Measurements from ENCODE around the gene NELFB.

NELFB gene

DNA sequence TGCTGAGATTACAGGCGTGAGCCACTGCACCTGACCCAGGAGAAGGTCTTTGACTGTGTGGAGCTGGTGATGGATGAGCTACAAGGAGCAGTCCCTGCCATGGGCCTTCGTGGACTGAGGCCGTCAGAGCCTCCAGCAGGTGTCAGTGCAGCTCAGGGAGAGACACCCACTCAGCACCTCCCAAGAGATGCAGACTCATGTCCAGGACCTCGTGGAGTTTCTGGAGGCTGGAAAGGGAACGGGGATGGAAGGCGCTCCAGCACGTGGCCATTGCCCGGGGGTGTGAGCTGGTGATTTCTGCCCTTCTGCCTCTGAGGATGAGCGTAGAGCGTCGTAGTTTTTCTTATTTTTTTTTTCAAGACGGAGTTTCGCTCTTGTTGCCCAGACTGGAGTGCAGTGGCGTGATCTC, 31.9 kb downstream of the NELFB start:
- Histone ChIP-seq H3K36me3 (peaks cover 21% of the 10 kb centered on the region), H3K4me3 (ENCODE audit: low read depth in 1 of 2, low read length in 1 of 2) (no peak overlapping the region), H3K27ac (no peak overlapping the region), H3K27me3 (peaks cover 4% of the 10 kb centered on the region), H3K4me1 (ENCODE audit: control insufficient read depth in 1 of 2, insufficient read depth in 1 of 2, low read depth in 1 of 2, low read length in 1 of 2) (no peaks in the 10 kb centered on the region), H3K9me3 (no peaks in the 10 kb centered on the region)
- TF ChIP-seq, protein P1, sequence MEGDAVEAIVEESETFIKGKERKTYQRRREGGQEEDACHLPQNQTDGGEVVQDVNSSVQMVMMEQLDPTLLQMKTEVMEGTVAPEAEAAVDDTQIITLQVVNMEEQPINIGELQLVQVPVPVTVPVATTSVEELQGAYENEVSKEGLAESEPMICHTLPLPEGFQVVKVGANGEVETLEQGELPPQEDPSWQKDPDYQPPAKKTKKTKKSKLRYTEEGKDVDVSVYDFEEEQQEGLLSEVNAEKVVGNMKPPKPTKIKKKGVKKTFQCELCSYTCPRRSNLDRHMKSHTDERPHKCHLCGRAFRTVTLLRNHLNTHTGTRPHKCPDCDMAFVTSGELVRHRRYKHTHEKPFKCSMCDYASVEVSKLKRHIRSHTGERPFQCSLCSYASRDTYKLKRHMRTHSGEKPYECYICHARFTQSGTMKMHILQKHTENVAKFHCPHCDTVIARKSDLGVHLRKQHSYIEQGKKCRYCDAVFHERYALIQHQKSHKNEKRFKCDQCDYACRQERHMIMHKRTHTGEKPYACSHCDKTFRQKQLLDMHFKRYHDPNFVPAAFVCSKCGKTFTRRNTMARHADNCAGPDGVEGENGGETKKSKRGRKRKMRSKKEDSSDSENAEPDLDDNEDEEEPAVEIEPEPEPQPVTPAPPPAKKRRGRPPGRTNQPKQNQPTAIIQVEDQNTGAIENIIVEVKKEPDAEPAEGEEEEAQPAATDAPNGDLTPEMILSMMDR (IDR thresholded peaks at IDR 0.05) = no peak

DNA sequence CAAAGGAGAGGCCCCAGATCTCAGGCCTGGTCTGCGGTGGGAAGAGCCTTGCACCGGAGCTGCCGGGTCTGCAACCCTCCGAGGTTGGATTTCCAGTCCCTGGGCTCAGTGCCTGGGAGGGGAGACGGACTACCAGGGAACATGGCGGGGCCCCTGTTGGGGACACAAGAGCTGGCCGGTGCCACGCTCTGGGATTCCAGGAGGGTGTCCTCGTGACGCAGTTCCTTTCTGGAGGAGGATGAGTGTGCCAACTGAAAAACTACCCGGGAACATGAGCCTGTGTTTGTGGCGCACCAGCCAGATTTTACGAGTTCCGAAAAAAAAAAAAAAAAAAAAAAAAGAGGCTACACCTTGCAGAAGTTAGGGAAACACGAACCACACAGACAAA, 38.0 kb downstream of the NELFB start:
- H3K4me3 ChIP-seq (ENCODE audit: low read depth in 1 of 2, low read length in 1 of 2) = no peak overlapping the region
- H3K27ac ChIP-seq = no peak overlapping the region
- H3K4me1 ChIP-seq (ENCODE audit: control insufficient read depth in 1 of 2, insufficient read depth in 1 of 2, low read depth in 1 of 2, low read length in 1 of 2) = peaks cover 0 to 14% of the 10 kb centered on the region in 2 experiments
- H3K36me3 ChIP-seq = no peaks in the 10 kb centered on the region
- no peaks in the 10 kb centered on the region for H3K9me3 ChIP-seq
- TF ChIP-seq, protein P1 (IDR thresholded peaks at IDR 0.05) = no peak
- H3K27me3 ChIP-seq = peaks cover 65% of the 10 kb centered on the region

DNA sequence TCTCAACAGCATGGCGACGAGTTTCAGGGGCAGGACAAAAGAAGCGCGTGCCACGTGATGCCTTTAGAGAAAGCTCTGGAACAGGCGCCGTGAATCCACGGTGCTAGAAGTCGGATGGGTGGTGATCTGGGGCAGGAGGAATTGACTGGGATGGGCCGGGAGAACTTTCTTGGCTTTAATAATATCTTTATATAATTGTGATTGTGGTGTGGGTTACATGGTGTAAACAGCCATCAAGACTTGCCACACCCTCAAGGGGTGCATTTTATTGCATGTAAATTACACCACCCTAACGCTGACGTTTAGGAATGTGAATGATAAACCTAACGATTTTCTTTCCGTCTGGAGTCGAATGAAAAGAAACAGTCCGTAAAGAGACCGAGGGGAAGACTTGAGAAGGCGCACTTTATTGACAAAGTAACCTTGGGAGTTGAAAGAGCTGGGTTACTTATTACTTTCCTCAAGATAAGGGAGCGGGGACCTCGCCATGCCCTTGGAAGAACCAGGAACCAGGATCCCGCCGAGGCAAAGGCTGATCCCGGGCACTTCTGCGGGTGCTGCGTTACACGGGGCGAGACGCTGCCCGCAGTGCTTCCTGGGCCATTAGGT, 38.5 kb downstream of the NELFB start:
- Histone ChIP-seq H3K9me3 (no peaks in the 10 kb centered on the region), H3K36me3 (no peaks in the 10 kb centered on the region), H3K4me3 (ENCODE audit: low read depth in 1 of 2, low read length in 1 of 2) (no peak overlapping the region), H3K27ac (no peak overlapping the region), H3K4me1 (ENCODE audit: control insufficient read depth in 1 of 2, insufficient read depth in 1 of 2, low read depth in 1 of 2, low read length in 1 of 2) (peaks cover 0 to 14% of the 10 kb centered on the region in 2 experiments), H3K27me3 (peaks cover 70% of the 10 kb centered on the region)
- TF ChIP-seq, protein P1 (IDR thresholded peaks at IDR 0.05) = no peak

DNA sequence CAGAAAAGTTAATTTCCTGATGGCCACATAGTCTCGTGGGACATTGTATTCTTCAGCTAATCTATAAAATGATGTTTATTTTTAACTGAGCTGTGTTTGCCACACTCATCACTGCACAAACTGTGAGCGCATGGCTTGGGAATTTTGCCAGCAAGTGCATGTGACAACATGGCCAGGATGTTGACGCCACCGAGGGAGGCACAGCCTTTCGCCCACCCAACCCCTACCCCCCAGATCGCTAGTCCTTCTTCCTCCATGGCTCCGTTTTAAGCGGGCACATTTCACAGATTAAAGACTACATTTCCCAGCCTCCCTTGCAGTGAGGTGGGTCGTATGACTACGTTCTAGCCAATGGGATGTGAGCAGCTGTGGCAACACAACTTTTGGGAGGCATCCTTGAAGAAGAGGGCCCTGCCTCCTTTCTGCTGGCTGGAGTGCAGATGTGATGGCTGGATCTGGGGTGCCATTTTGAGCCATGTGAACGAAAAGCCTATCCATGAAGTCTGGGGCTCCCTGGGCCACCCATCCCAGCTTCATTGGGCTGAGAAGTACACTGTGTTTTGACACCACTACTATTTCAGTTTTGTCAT, 39.1 kb downstream of the NELFB start:
- Histone ChIP-seq H3K4me1 (ENCODE audit: control insufficient read depth in 1 of 2, insufficient read depth in 1 of 2, low read depth in 1 of 2, low read length in 1 of 2) (peaks cover 0 to 14% of the 10 kb centered on the region in 2 experiments), H3K36me3 (no peaks in the 10 kb centered on the region), H3K27me3 (peaks cover 76% of the 10 kb centered on the region), H3K4me3 (ENCODE audit: low read depth in 1 of 2, low read length in 1 of 2) (no peak overlapping the region), H3K9me3 (no peaks in the 10 kb centered on the region), H3K27ac (no peak overlapping the region)
- TF ChIP-seq, protein P1 (IDR thresholded peaks at IDR 0.05) = no peak

DNA sequence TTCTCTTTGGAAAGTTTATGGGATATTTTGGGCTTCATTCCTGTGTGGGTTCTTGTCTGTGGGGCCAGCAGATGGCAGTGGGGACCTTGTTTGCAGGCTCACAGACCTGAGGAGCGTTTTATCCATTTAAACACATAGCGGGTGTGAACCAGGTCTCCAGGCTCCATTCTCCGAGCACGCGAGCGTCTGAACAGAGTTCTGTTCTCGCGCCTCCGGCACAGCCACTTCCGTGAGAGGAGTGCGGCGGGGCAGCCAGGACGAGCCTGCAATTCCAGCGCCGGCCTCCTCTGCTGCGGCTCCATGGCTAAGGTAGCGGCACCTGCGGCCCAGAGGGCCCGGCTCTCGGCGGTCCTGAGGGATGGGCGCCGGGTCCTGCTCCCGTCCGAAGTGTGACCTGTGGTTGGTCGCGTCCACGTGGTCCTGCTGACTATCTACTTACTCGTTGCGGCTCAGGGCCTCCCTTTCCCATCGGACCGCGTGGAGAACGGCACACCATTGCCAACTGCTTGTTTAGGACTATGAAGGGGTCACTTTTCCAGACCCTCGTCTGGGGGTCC, 39.6 kb downstream of the NELFB start:
- H3K4me1 ChIP-seq (ENCODE audit: control insufficient read depth in 1 of 2, insufficient read depth in 1 of 2, low read depth in 1 of 2, low read length in 1 of 2) = peaks cover 0 to 14% of the 10 kb centered on the region in 2 experiments
- H3K4me3 ChIP-seq (ENCODE audit: low read depth in 1 of 2, low read length in 1 of 2) = no peak overlapping the region
- H3K27ac ChIP-seq = no peak overlapping the region
- no peaks in the 10 kb centered on the region for H3K9me3 ChIP-seq
- TF ChIP-seq, protein P1 (IDR thresholded peaks at IDR 0.05) = no peak
- H3K27me3 ChIP-seq = peaks cover 82% of the 10 kb centered on the region
- H3K36me3 ChIP-seq = no peaks in the 10 kb centered on the region
